Measurements from ENCODE around the gene NQO2. TPM values are rescaled to one million over a fixed set of nuclear protein-coding genes. Genes with fewer than 3 reads are reported as not detected.

NQO2 gene
- total and polyA plus RNA-seq, 2 donors (not counting 1 experiment from before 2014, with no cell fraction given): 6.2 to 21.5 TPM

GRCh38 chr6:3041606-3042005 lies 41.9 kb downstream of the NQO2 start:
- H3K4me2 ChIP-seq (replicated peaks; ENCODE audit: low read depth, low read length, poor library complexity, severe bottlenecking): no peak overlapping the region
- no peak overlapping the region for H3K27ac Mint-ChIP-seq
- H3K36me3 ChIP-seq (replicated peaks in 1 of 2; ENCODE audit: control extremely low read depth in 1 of 2, control insufficient read depth in 1 of 2, extremely low read depth in 1 of 2, insufficient read depth in 2 of 2, low read length in 1 of 2): no peaks in the 10 kb centered on the region
- H3K4me3 Mint-ChIP-seq: no peak overlapping the region
- no peaks in the 10 kb centered on the region for H3K79me2 ChIP-seq (ENCODE audit: control insufficient read depth, insufficient read depth, low read length)
- ChIA-PET POLR2A (no interaction called here), CTCF (no interaction called here)
- H3K27me3 Mint-ChIP-seq: peaks cover 4% of the 10 kb centered on the region
- H3K27me3 ChIP-seq (replicated peaks in 1 of 4; ENCODE audit: control extremely low read depth in 1 of 4, control insufficient read depth in 3 of 4, insufficient read depth in 4 of 4, low read length in 3 of 4): no peaks in the 10 kb centered on the region
- H3K4me1 ChIP-seq (ENCODE audit: control insufficient read depth in 2 of 2, insufficient read depth in 2 of 2, low read length in 2 of 2): no peaks in the 10 kb centered on the region
- H3K9me3 ChIP-seq (ENCODE audit: control extremely low read depth in 1 of 3, control insufficient read depth in 2 of 3, insufficient read depth in 1 of 3, low read length in 2 of 3): no peaks in the 10 kb centered on the region
- no peak overlapping the region for H3K9ac ChIP-seq (ENCODE audit: low read length)
- H4K20me1 ChIP-seq (ENCODE audit: control insufficient read depth, insufficient read depth, low read length, poor library complexity, severe bottlenecking): no peaks in the 10 kb centered on the region
- no peak overlapping the region for H3K4me3 ChIP-seq (ENCODE audit: control extremely low read depth in 1 of 5, extremely low read depth in 1 of 5, insufficient read depth in 1 of 5, low read depth in 2 of 5, low read length in 4 of 5)
- no peak overlapping the region for H2AFZ ChIP-seq (ENCODE audit: insufficient read depth, low read depth, low read length, poor library complexity, severe bottlenecking)
- WGBS (ENCODE audit: insufficient coverage): 100% methylated on average over 1 of the region's 2 CpGs
- H3K4me1 Mint-ChIP-seq: no peaks in the 10 kb centered on the region
- ATAC-seq (ENCODE audit: low read depth) (no peak), DNase-seq (no peak)
- intact Hi-C loops (cut with micrococcal nuclease): no loop called here
- no peak overlapping the region for H3K27ac ChIP-seq (ENCODE audit: low read length in 2 of 2)
- H3K9me3 Mint-ChIP-seq (ENCODE audit: insufficient read depth): no peaks in the 10 kb centered on the region
- TF ChIP-seq CTCF (IDR thresholded peaks at IDR 0.05) (no peak), EZH2 (IDR thresholded peaks at IDR 0.05; ENCODE audit: borderline replicate concordance, insufficient read depth, low read depth, low read length, poor library complexity, severe bottlenecking) (no peak)

DNA sequence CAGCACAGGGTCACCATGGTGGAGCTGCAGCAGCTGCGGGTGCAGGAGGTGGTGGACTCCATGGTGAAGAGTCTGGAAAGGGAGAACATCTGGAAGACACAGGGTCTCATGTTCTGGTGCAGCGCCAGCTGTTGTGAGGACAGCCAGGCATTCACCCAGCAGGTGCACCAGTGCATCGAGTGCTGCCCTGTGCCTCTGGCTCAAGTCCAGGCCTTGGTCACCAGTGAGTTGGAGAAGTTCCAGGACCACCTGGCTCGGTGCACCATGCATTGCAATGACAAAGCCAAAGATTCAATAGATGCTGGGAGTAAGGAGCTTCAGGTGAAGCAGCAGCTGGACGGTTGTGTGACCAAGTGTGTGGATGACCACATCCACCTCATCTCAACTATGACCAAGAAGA lies 45.7 kb downstream of the NQO2 start:
- Mint-ChIP-seq H3K27ac (no peak overlapping the region), H3K27me3 (peaks cover 26% of the 10 kb centered on the region), H3K4me1 (no peaks in the 10 kb centered on the region), H3K4me3 (no peak overlapping the region), H3K9me3 (ENCODE audit: insufficient read depth) (no peaks in the 10 kb centered on the region)
- peaks cover 0 to 9% (median 0%) of the 10 kb centered on the region in 4 experiments for H3K27me3 ChIP-seq (replicated peaks in 1 of 4; ENCODE audit: control extremely low read depth in 1 of 4, control insufficient read depth in 3 of 4, insufficient read depth in 4 of 4, low read length in 3 of 4)
- POLR2A ChIA-PET: no interaction called here
- H3K9me3 ChIP-seq (ENCODE audit: control extremely low read depth in 1 of 3, control insufficient read depth in 2 of 3, insufficient read depth in 1 of 3, low read length in 2 of 3): no peaks in the 10 kb centered on the region
- H2AFZ ChIP-seq (ENCODE audit: insufficient read depth, low read depth, low read length, poor library complexity, severe bottlenecking): no peak overlapping the region
- intact Hi-C loops (cut with micrococcal nuclease): no loop called here
- no peak overlapping the region for H3K4me2 ChIP-seq (replicated peaks; ENCODE audit: low read depth, low read length, poor library complexity, severe bottlenecking)
- no peak overlapping the region for H3K27ac ChIP-seq (ENCODE audit: low read length in 2 of 2)
- no peak for TF ChIP-seq CTCF (IDR thresholded peaks at IDR 0.05)
- no peak for TF ChIP-seq EZH2 (IDR thresholded peaks at IDR 0.05; ENCODE audit: borderline replicate concordance, insufficient read depth, low read depth, low read length, poor library complexity, severe bottlenecking)
- ATAC-seq (ENCODE audit: low read depth) (no peak), DNase-seq (no peak)
- no peaks in the 10 kb centered on the region for H3K79me2 ChIP-seq (ENCODE audit: control insufficient read depth, insufficient read depth, low read length)
- H3K4me1 ChIP-seq (ENCODE audit: control insufficient read depth in 2 of 2, insufficient read depth in 2 of 2, low read length in 2 of 2): no peaks in the 10 kb centered on the region
- no peaks in the 10 kb centered on the region for H4K20me1 ChIP-seq (ENCODE audit: control insufficient read depth, insufficient read depth, low read length, poor library complexity, severe bottlenecking)
- H3K9ac ChIP-seq (ENCODE audit: low read length): no peak overlapping the region
- WGBS (ENCODE audit: insufficient coverage): 72% methylated on average over 3 of the region's 5 CpGs
- no peak overlapping the region for H3K4me3 ChIP-seq (ENCODE audit: control extremely low read depth in 1 of 5, extremely low read depth in 1 of 5, insufficient read depth in 1 of 5, low read depth in 2 of 5, low read length in 4 of 5)
- no peaks in the 10 kb centered on the region for H3K36me3 ChIP-seq (replicated peaks in 1 of 2; ENCODE audit: control extremely low read depth in 1 of 2, control insufficient read depth in 1 of 2, extremely low read depth in 1 of 2, insufficient read depth in 2 of 2, low read length in 1 of 2)
- CTCF ChIA-PET: no interaction called here
